ENCODE measurements around the gene SLC9A2. TPM values are rescaled to one million over a fixed set of nuclear protein-coding genes. Genes with fewer than 3 reads are reported as not detected.
A peak's percentile ranks its signal among the peaks of the same experiment; 100 is the strongest.

SLC9A2 gene
- total and polyA plus RNA-seq, 2 of the 13 experiments (the other 11 are each of a cell fraction or from before 2014, with no cell fraction given), result 0.02 TPM; not detected in 1

- no peak for TF ChIP-seq CBX2 (IDR thresholded peaks at IDR 0.05; ENCODE audit: low read depth, low read length)
- TF ChIP-seq CBX2 (CRISPR knock-in tag; IDR thresholded peaks at IDR 0.05; ENCODE audit: low read depth), result no peak
- TF ChIP-seq HNRNPH1 (optimal IDR thresholded peaks at IDR 0.05; ENCODE audit: low read depth, low read length), result peak; percentile 50
- 0 out of 2 replicates have a peak, but pooled peaks have one; percentile 53 for TF ChIP-seq MZF1 (CRISPR knock-in tag; IDR thresholded peaks at IDR 0.05; ENCODE audit: borderline replicate concordance)
- peak; percentile 69; the same call in 1 of the 2 replicates for TF ChIP-seq ISL2 (CRISPR knock-in tag; IDR thresholded peaks at IDR 0.05)
- TF ChIP-seq, protein P1, sequence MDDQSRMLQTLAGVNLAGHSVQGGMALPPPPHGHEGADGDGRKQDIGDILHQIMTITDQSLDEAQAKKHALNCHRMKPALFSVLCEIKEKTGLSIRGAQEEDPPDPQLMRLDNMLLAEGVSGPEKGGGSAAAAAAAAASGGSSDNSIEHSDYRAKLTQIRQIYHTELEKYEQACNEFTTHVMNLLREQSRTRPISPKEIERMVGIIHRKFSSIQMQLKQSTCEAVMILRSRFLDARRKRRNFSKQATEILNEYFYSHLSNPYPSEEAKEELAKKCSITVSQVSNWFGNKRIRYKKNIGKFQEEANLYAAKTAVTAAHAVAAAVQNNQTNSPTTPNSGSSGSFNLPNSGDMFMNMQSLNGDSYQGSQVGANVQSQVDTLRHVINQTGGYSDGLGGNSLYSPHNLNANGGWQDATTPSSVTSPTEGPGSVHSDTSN (CRISPR knock-in tag; IDR thresholded peaks at IDR 0.05; ENCODE audit: borderline replicate concordance), result no peak
- peak; percentile 65; the same call in 1 of the 2 replicates for TF ChIP-seq THAP9 (CRISPR knock-in tag; IDR thresholded peaks at IDR 0.05; ENCODE audit: borderline replicate concordance)
- peak; percentile 62; the same call in 1 of the 2 replicates for TF ChIP-seq GLI4 (CRISPR knock-in tag; IDR thresholded peaks at IDR 0.05; ENCODE audit: borderline replicate concordance)
- no peak for TF ChIP-seq ARID2 (CRISPR knock-in tag; IDR thresholded peaks at IDR 0.05; ENCODE audit: borderline replicate concordance)
- TF ChIP-seq CBX1 (IDR thresholded peaks at IDR 0.05; ENCODE audit: low read depth), result peak; percentile 35
- TF ChIP-seq YY1 (IDR thresholded peaks at IDR 0.05; ENCODE audit: insufficient read depth, insufficient replicate concordance, low read depth, low read length), result peak; percentile 48
- peak; percentile 56 for TF ChIP-seq RARA (CRISPR knock-in tag; IDR thresholded peaks at IDR 0.05)
- TF ChIP-seq ZBTB38 (CRISPR knock-in tag; IDR thresholded peaks at IDR 0.05), result peak; percentile 53; the same call in 1 of the 2 replicates
- TF ChIP-seq, protein P2, sequence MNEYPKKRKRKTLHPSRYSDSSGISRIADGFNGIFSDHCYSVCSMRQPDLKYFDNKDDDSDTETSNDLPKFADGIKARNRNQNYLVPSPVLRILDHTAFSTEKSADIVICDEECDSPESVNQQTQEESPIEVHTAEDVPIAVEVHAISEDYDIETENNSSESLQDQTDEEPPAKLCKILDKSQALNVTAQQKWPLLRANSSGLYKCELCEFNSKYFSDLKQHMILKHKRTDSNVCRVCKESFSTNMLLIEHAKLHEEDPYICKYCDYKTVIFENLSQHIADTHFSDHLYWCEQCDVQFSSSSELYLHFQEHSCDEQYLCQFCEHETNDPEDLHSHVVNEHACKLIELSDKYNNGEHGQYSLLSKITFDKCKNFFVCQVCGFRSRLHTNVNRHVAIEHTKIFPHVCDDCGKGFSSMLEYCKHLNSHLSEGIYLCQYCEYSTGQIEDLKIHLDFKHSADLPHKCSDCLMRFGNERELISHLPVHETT (CRISPR knock-in tag; conservative IDR thresholded peaks at IDR 0.05), result 0 out of 2 replicates have a peak, but pooled peaks have one; percentile 9
- TF ChIP-seq LBX2 (CRISPR knock-in tag; IDR thresholded peaks at IDR 0.05; ENCODE audit: borderline replicate concordance), result peak; percentile 91
- TF ChIP-seq, protein P3, sequence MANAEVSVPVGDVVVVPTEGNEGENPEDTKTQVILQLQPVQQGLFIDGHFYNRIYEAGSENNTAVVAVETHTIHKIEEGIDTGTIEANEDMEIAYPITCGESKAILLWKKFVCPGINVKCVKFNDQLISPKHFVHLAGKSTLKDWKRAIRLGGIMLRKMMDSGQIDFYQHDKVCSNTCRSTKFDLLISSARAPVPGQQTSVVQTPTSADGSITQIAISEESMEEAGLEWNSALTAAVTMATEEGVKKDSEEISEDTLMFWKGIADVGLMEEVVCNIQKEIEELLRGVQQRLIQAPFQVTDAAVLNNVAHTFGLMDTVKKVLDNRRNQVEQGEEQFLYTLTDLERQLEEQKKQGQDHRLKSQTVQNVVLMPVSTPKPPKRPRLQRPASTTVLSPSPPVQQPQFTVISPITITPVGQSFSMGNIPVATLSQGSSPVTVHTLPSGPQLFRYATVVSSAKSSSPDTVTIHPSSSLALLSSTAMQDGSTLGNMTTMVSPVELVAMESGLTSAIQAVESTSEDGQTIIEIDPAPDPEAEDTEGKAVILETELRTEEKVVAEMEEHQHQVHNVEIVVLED (CRISPR knock-in tag; IDR thresholded peaks at IDR 0.05; ENCODE audit: borderline replicate concordance), result peak; percentile 72; the same call in 1 of the 2 replicates
- TF ChIP-seq HNRNPK (IDR thresholded peaks at IDR 0.05; ENCODE audit: low read depth, low read length, poor library complexity, severe bottlenecking), result peak; percentile 52
- TF ChIP-seq MXD4 (CRISPR knock-in tag; IDR thresholded peaks at IDR 0.05), result peak; percentile 89
- peak; percentile 92 for TF ChIP-seq TAF1 (CRISPR knock-in tag; IDR thresholded peaks at IDR 0.05)
- peak; percentile 16; the same call in 1 of the 2 replicates for TF ChIP-seq ZNF253 (CRISPR knock-in tag; IDR thresholded peaks at IDR 0.05; ENCODE audit: borderline replicate concordance)
Measured at GRCh38 chr2:102736410-102737409, 117.4 kb downstream of the SLC9A2 start (continued).

All from HepG2 (cell line).